ENCODE measurements around the gene SYNE1. TPM values are rescaled to one million over a fixed set of nuclear protein-coding genes. Genes with fewer than 3 reads are reported as not detected.

The SYNE1 gene
- total RNA-seq, 1 donor from 2014 or later: 43.8 TPM

- Mint-ChIP-seq H3K27me3 (peaks cover 4% of the 10 kb centered on the region), H3K4me3 (ENCODE audit: low read depth) (no peak overlapping the region)
- no peak for DNase-seq (ENCODE audit: low spot score, unreplicated experiment)
Measured at GRCh38 chr6:152118224-152118623, 518.9 kb downstream of the SYNE1 start.

GRCh38 chr6:152117156-152118133 lies 519.7 kb downstream of the SYNE1 start:
- Mint-ChIP-seq H3K9me3 (ENCODE audit: low read depth) (peaks cover 3% of the 10 kb centered on the region), H3K4me3 (ENCODE audit: low read depth) (no peak overlapping the region), H3K27ac (no peak overlapping the region), H3K4me1 (ENCODE audit: low read depth) (no peaks in the 10 kb centered on the region), H3K36me3 (ENCODE audit: insufficient read depth) (peaks cover 6% of the 10 kb centered on the region), H3K27me3 (peaks cover 5% of the 10 kb centered on the region)
- TF ChIP-seq CTCF (IDR thresholded peaks at IDR 0.05; ENCODE audit: unreplicated experiment): no peak
- DNase-seq (ENCODE audit: low spot score, unreplicated experiment): no peak

More at GRCh38 chr6:152118224-152118623, 518.9 kb downstream of the SYNE1 start:
- TF ChIP-seq CTCF (IDR thresholded peaks at IDR 0.05; ENCODE audit: unreplicated experiment): no peak
- peaks cover 6% of the 10 kb centered on the region for H3K36me3 Mint-ChIP-seq (ENCODE audit: insufficient read depth)
- H3K4me1 Mint-ChIP-seq (ENCODE audit: low read depth): no peaks in the 10 kb centered on the region
- H3K9me3 Mint-ChIP-seq (ENCODE audit: low read depth): peaks cover 3% of the 10 kb centered on the region
- no peak overlapping the region for H3K27ac Mint-ChIP-seq

- no peak for TF ChIP-seq CTCF (IDR thresholded peaks at IDR 0.05; ENCODE audit: unreplicated experiment)
- no peak for DNase-seq (ENCODE audit: low spot score, unreplicated experiment)
- Mint-ChIP-seq H3K4me1 (ENCODE audit: low read depth) (no peaks in the 10 kb centered on the region), H3K36me3 (ENCODE audit: insufficient read depth) (no peaks in the 10 kb centered on the region), H3K4me3 (ENCODE audit: low read depth) (no peak overlapping the region), H3K27me3 (peaks cover 5% of the 10 kb centered on the region), H3K27ac (no peak overlapping the region), H3K9me3 (ENCODE audit: low read depth) (no peaks in the 10 kb centered on the region)
Measured at GRCh38 chr6:152112491-152113261, 524.5 kb downstream of the SYNE1 start.

- peaks cover 5% of the 10 kb centered on the region for H3K27me3 Mint-ChIP-seq
- H3K36me3 Mint-ChIP-seq (ENCODE audit: insufficient read depth): no peaks in the 10 kb centered on the region
- H3K4me3 Mint-ChIP-seq (ENCODE audit: low read depth): no peak overlapping the region
- H3K4me1 Mint-ChIP-seq (ENCODE audit: low read depth): no peaks in the 10 kb centered on the region
- TF ChIP-seq CTCF (IDR thresholded peaks at IDR 0.05; ENCODE audit: unreplicated experiment): no peak
- no peak for DNase-seq (ENCODE audit: low spot score, unreplicated experiment)
- H3K9me3 Mint-ChIP-seq (ENCODE audit: low read depth): no peaks in the 10 kb centered on the region
- H3K27ac Mint-ChIP-seq: peak overlapping the region; percentile 49
Measured at GRCh38 chr6:152110886-152111820, 526.0 kb downstream of the SYNE1 start.
